ENCODE results near the gene SLC7A8.

- TF ChIP-seq CTCF (IDR thresholded peaks at IDR 0.05) (no peak), POLR2AphosphoS5 (IDR thresholded peaks at IDR 0.05) (no peak), POLR2A (IDR thresholded peaks at IDR 0.05) (no peak)
Observed at GRCh38 chr14:23105348-23105824, 78.1 kb downstream of the SLC7A8 start.
